Omental fat pad (tissue), 4 donors: ENCODE measurements around the gene KRT40. TPM values are rescaled to one million over a fixed set of nuclear protein-coding genes. Genes with fewer than 3 reads are reported as not detected.

Experiments
- ATAC-seq: fragments of 150-250 bp; one replicate; pipeline ENCODE4 v1.9.1; 2016; ENCODE audit warnings: mild to moderate bottlenecking, moderate library complexity; ENCODE audit not compliant: low FRiP score
- DNase-seq: peaks from one replicate; pipeline ENCODE4 v3.0.0-alpha.2; 2019; ENCODE audit warnings: low spot score
- CTCF ChIP-seq, 3 donors: fragments of 450-650 bp; IDR thresholded peaks; one replicate each; pipeline ENCODE4 v1.5.1; 2016 to 2017; ENCODE audit warnings: antibody characterized with exemption in 3 of 3, mild to moderate bottlenecking in 3 of 3, moderate library complexity in 2 of 3
- total RNA-seq, 4 donors: library from RNA; depleted of rRNA; stranded (reverse); fragments of >200 nt; gene quantifications; one replicate each; pipeline ENCODE4 v1.1.0, GENCODE V29; 2016

KRT40 gene
- total RNA-seq, 4 donors from 2014 or later: not detected

- TF ChIP-seq CTCF (IDR thresholded peaks at IDR 0.05): no peak
- DNase-seq (no peak), ATAC-seq (no peak)
These were observed 34.7 kb downstream of the KRT40 start for GRCh38 chr17:40949418-40949817.

- no peak for ATAC-seq
- TF ChIP-seq CTCF (IDR thresholded peaks at IDR 0.05): no peak
- no peak for DNase-seq
These were observed 36.2 kb downstream of the KRT40 start for GRCh38 chr17:40947929-40948328.

GRCh38 chr17:40945414-40945813 lies 38.7 kb downstream of the KRT40 start:
- ATAC-seq (no peak), DNase-seq (no peak)
- TF ChIP-seq CTCF (IDR thresholded peaks at IDR 0.05): no peak

- DNase-seq (no peak), ATAC-seq (no peak)
- no peak for TF ChIP-seq CTCF (IDR thresholded peaks at IDR 0.05)
These were observed 39.6 kb downstream of the KRT40 start for GRCh38 chr17:40944531-40944930.

- ATAC-seq (no peak), DNase-seq (no peak)
- no peak for TF ChIP-seq CTCF (IDR thresholded peaks at IDR 0.05)
These were observed 41.6 kb downstream of the KRT40 start for GRCh38 chr17:40942553-40942952.

- no peak for ATAC-seq
- no peak for TF ChIP-seq CTCF (IDR thresholded peaks at IDR 0.05)
- no peak for DNase-seq
These were observed 43.9 kb downstream of the KRT40 start for GRCh38 chr17:40940266-40940665.

- no peak for TF ChIP-seq CTCF (IDR thresholded peaks at IDR 0.05)
- no peak for DNase-seq
- no peak for ATAC-seq
These were observed 45.1 kb downstream of the KRT40 start for GRCh38 chr17:40938981-40939380.
